GM21423 (cell line): ENCODE measurements around the gene ZNF98.

Experiments
- ATAC-seq: cut with Tn5 transposase; IDR thresholded peaks from one replicate; pipeline ENCODE4 v1.9.1; 2021; ENCODE audit warnings: mild to moderate bottlenecking, moderate library complexity; ENCODE audit not compliant: unreplicated experiment

ZNF98 gene

DNA sequence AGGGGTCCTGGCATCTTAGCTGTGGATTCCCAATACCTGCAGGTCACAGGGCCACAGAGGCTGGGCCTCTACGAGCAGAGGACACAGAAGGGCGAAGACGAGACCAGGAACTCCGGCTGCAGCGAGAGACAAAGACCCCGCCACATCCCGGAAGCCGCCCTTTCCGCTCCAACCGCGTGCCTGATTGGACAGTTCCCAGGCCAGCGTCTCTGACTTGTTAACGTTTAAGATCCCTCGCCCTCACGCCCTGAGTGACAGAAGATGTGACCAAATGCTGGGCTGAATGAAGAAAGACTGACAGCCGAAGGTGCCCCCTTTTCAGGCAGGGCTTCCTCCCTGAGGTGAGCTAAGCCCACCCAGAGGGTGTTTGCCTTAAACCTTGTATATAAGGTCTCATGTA, at the start of gene ZNF98:
Gene ZNF98 (minus strand): TSS at position 136 of the 400 bp plus-strand sequence. CDS start 122 bp downstream, at position 14.
- ATAC-seq, result no peak

DNA sequence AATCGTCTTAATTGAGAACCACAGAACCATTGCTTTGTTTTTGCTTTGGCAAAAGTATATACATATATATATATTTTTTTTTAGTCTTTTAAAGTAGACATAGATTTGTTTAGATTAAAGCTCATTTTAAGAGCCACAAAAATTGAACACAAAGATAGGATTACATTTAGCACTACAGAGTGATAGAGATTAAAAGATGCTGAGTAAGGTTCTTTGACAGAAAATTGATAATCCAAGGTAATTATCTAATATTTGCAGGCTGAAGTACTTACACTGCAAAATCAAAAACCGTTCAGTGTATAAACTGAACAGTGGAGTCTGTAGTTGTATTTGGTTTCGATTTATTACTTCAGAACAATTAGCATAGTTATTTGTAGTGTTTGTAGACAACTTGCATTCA, 24.5 kb upstream of the ZNF98 start:
- ATAC-seq, result no peak

DNA sequence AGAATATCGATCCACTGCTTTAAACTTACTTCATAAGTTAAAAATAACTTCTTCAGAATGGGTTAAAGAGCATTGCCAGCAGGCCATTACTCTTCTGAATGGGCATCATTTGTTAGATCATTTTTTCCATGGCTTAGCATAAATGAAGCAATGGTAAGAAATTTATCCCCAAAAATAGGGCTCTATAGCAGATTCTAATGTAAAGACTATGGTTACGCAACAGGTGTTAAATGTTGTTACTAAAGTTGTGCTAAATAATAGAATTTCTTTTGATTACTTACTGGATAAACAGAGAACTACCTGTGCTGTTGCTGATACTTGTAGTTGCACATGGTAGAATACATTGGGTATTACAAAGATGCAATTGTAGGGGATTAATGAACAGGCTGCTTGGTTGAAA, 15.9 kb upstream of the ZNF98 start:
- ATAC-seq, result no peak

DNA sequence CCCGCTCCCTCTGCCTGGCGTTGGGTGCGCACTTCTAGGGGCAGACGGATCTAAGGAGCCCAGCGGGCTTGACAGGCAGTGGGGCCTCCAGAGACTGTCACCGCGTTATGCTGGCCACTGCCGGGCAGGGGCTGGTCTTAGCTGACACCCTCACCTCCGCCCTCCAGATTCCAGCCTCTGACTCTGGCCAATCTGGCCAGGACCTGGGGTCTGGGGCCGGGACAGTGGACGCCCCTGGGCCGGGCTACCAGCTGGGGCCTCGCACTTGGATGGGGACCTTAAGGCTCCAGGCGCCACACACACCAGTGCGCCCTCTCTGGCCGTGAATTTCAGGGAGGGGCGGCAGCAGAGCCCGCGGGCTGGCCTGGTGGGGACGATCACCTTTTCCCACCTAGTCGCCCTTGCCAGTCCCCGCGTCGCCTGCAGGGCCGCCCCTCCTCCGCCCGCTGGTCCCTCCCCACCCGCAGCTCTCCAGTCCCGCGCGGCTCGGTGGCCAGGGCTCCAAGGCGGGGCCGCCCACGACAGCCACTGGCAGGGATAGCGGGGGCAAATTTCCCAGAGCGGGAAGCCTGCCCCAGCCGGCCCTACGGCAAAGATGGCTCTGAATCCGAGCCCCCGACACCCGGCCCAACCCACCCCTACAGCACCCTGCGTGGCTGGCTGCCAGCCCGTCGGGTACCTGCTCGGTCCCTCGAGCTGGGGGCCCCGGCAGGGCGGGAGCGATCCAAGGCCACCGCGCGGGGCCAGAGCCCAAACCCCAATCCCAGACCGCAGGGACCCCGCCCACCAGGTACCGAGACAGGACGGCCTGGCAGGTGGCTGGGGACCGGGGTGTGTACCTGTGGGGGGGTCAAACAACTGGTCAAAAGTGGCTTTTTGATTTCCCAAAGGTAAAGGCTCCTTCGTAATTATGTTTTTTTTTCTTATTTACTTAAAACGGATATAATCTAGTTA, 6.1 kb upstream of the ZNF98 start:
- ATAC-seq, result no peak

DNA sequence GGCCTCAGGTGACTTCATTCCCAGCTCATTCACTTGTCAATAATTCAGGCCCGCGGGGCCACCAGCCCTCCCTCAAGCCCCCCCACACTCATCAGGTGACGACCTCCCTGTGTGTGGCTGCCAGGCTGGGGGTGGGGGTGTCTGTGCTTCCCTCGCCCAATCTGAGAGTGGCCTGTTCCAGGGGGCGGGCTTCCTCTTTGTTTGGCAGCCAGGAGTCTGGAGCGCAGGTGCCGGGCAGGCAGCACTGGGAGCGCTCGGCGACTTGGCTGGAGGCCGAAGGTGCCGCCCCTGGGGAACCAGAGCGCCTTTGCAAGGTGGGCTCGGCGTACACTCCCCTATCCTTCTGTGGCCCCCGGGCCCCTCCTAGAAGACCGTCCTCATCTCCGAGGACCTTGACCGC, 5.4 kb upstream of the ZNF98 start:
- ATAC-seq, result no peak

DNA sequence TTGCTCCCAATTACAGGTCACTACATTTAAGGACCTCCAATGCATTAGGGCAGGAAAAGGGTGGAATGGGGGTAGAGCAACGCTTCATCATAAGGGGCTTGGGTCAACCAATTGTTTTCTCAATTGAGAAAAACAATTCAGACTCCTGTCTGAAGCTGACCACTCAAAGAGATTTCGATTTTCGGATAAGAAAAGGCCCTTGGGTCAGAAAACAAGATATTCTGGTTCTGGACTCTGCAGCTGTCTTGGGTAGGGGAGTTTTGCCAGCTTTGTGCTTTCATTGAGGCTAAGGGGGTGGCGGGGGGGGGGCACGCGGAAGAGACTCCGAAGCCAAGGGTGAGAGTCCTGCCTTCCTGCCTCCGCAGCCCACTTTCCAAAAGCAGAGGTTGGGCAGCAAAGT, 4.8 kb upstream of the ZNF98 start:
- ATAC-seq, result no peak

DNA sequence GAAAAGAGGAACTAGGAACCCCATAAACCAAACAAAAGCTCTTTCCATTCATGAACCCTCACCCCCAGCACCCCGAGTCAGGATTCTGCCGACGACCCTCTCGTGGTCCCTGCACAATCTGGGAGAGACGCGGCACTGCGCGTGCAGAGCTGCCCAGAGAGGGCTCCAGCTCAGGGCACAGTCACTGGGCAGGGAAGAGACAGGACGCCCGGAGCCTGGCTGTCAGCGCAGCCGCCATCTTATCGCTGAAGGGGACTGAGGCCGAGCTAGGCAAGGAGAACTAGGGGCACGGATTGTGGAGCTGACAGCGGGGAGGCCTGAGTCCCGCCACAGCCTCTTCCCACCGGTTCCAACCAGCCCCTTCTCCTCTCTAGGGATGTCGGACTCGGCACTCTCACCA, 349 bp downstream of the ZNF98 start:
- ATAC-seq, result no peak

DNA sequence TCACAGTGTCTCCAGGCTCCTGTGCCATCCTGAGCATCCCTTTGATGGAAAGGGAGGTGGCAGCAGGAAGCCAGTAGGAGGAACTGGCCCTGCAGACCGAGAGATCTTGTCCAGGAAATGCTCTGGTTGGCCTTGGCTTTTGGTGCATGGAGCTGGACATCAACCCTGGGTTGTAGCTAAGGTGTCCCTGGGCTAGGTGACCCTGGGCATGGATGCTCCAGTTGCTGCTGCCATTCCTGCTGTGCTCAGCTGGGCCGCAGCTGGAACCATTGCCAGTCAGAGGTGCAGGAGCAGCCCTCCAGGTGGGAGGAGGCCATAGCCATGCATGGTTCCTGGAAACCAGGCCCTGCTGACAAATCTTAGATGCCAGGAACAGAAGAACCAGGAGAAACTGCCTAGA, 67.5 kb downstream of the ZNF98 start:
- ATAC-seq, result no peak
